Neural crest cell (in vitro differentiated cells): ENCODE results near the gene MYNN. TPM values are rescaled to one million over a fixed set of nuclear protein-coding genes. Genes with fewer than 3 reads are reported as not detected.

Experiments
- DNase-seq: peaks from one replicate; pipeline ENCODE4 v3.0.0; 2021; ENCODE audit warnings: low read depth, mixed read lengths, low spot score
- H3K27ac Mint-ChIP-seq: one replicate; pipeline ENCODE4 v1.8.0; 2021; ENCODE audit warnings: mild to moderate bottlenecking, mixed read lengths; ENCODE audit not compliant: unreplicated experiment
- H3K27me3 Mint-ChIP-seq: 2 replicates; pipeline ENCODE4 v1.8.0; 2021; ENCODE audit warnings: low read depth, mild to moderate bottlenecking, mixed read lengths
- H3K36me3 Mint-ChIP-seq: 2 replicates; pipeline ENCODE4 v1.8.0; 2021; ENCODE audit warnings: low read depth, mild to moderate bottlenecking, mixed read lengths
- H3K4me1 Mint-ChIP-seq: 2 replicates; pipeline ENCODE4 v1.8.0; 2021; ENCODE audit warnings: mixed read lengths
- H3K4me3 Mint-ChIP-seq: one replicate; pipeline ENCODE4 v1.8.0; 2021; ENCODE audit warnings: mild to moderate bottlenecking, mixed read lengths
- H3K9me3 Mint-ChIP-seq: 2 replicates; pipeline ENCODE4 v1.8.0; 2021; ENCODE audit warnings: mixed read lengths
- total RNA-seq: library from RNA; stranded (reverse); gene quantifications from 2 replicates; pipeline ENCODE4 v1.2.1, GENCODE V29; 2021
- TF ChIP-seq, protein P1 (sequence below): fragments of 200-600 bp; sonication (generic); conservative IDR thresholded peaks from 2 replicates; pipeline ENCODE4 v1.5.0; 2021; ENCODE audit warnings: antibody characterized with exemption, mild to moderate bottlenecking

The MYNN gene
- total RNA-seq, 1 donor from 2014 or later: 15.0 TPM

DNA sequence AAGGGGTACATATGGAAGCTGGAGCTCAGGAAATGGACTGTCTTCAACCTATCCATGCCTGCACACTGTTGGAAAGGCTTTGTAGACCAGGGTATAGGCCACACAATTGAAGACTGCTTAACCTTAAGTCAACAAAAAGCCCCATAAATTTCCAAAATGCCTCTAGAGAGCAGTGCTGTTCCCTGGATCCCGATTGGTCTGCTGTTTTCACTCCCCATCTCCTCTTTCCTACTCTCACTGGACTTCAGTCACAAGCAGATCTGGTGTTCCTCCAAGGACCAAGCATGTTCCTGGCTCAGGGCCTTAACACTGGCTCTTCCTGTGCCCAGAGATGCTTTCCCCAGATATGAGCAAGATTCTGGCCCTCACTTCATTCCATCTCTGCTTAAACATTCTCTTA is 62.3 kb downstream of the MYNN start:
- Mint-ChIP-seq H3K27ac (no peak overlapping the region), H3K4me3 (no peak overlapping the region)

GRCh38 chr3:169836078-169836941 is 63.1 kb downstream of the MYNN start:
- Mint-ChIP-seq H3K4me3 (no peak overlapping the region), H3K4me1 (peaks cover 11% of the 10 kb centered on the region), H3K27me3 (no peaks in the 10 kb centered on the region), H3K27ac (peak overlapping the region; percentile 40), H3K9me3 (peaks cover 3% of the 10 kb centered on the region), H3K36me3 (no peaks in the 10 kb centered on the region)
- no peak for DNase-seq
- TF ChIP-seq, protein P1, sequence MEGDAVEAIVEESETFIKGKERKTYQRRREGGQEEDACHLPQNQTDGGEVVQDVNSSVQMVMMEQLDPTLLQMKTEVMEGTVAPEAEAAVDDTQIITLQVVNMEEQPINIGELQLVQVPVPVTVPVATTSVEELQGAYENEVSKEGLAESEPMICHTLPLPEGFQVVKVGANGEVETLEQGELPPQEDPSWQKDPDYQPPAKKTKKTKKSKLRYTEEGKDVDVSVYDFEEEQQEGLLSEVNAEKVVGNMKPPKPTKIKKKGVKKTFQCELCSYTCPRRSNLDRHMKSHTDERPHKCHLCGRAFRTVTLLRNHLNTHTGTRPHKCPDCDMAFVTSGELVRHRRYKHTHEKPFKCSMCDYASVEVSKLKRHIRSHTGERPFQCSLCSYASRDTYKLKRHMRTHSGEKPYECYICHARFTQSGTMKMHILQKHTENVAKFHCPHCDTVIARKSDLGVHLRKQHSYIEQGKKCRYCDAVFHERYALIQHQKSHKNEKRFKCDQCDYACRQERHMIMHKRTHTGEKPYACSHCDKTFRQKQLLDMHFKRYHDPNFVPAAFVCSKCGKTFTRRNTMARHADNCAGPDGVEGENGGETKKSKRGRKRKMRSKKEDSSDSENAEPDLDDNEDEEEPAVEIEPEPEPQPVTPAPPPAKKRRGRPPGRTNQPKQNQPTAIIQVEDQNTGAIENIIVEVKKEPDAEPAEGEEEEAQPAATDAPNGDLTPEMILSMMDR: no peak

More for the DNA sequence above, 62.3 kb downstream of the MYNN start:
- Mint-ChIP-seq H3K9me3 (peaks cover 3% of the 10 kb centered on the region), H3K36me3 (no peaks in the 10 kb centered on the region), H3K27me3 (no peaks in the 10 kb centered on the region), H3K4me1 (peaks cover 11% of the 10 kb centered on the region)
- TF ChIP-seq, protein P1: no peak
- DNase-seq: no peak

DNA sequence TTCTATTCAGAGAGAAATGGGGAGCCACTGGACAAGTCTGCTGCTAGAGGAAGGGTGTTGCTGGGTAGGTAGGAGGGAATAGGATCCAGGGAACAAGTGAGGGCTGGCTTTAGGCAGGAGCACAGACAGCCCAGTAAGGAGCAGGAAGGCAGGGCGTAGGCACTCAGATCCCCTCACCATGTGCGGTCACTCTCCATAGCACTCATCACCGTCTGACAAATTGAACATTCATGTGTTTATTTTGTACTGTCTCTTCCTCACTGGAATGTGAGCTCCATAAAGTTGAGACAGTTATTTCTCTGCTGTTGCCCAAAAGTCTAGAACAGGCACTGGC is 63.7 kb downstream of the MYNN start:
- Mint-ChIP-seq H3K36me3 (no peaks in the 10 kb centered on the region), H3K27me3 (no peaks in the 10 kb centered on the region), H3K27ac (peak overlapping the region; percentile 40), H3K9me3 (peaks cover 3% of the 10 kb centered on the region), H3K4me3 (no peak overlapping the region), H3K4me1 (peaks cover 11% of the 10 kb centered on the region)
- DNase-seq: no peak
- TF ChIP-seq, protein P1: no peak

DNA sequence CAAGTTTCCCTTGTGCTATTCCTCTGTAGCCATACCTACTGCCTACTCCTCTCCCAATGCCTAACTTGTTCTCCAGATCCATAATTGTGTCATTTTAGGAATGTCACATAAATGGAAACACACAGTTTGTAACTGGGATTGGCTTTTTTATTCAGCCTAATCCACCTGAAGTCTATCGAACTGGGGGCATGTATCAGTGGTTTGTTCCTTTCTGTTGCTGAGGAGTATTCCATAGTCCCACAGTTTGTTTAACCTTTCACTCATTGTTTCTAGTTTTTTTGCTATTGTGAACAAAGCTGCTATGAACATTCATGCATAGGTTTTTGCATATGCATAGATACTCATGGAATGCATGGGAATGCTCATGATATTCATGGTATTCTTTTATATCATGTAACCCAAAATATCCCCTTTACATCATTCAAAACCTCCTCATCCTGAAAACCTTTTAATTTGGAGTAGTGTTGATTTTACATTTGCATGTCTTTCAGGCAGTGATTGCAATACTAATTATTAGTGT is 65.4 kb downstream of the MYNN start:
- Mint-ChIP-seq H3K27ac (no peak overlapping the region), H3K4me1 (peaks cover 11% of the 10 kb centered on the region), H3K9me3 (no peaks in the 10 kb centered on the region), H3K27me3 (no peaks in the 10 kb centered on the region), H3K4me3 (no peak overlapping the region), H3K36me3 (no peaks in the 10 kb centered on the region)
- no peak for DNase-seq
- TF ChIP-seq, protein P1: no peak

Other genes starting within 250 kb of the MYNN start
- 1.1 and 2.9 TPM in 2 replicates for gene MECOM, start 109.7 kb upstream of the MYNN start, total RNA-seq
- gene TERC, start 8.3 kb upstream of the MYNN start, total RNA-seq: 16.2 and 19.5 TPM in 2 replicates
- gene ACTRT3, start 3.8 kb upstream of the MYNN start, total RNA-seq: 1.5 TPM in 2 replicates
- 0.12 and 0.16 TPM in 2 replicates for gene LRRIQ4, start 39.5 kb downstream of the MYNN start, total RNA-seq
- 8.6 and 10.1 TPM in 2 replicates for gene LRRC34, start 39.5 kb downstream of the MYNN start, total RNA-seq
- gene LRRC31, start 96.5 kb downstream of the MYNN start, total RNA-seq: not detected in 2 replicates
- gene SAMD7, start 138.2 kb downstream of the MYNN start, total RNA-seq: not detected in 2 replicates
- 67.9 and 68.8 TPM in 2 replicates for gene SEC62, start 193.4 kb downstream of the MYNN start, total RNA-seq